H9 (cell line): ENCODE measurements around the gene NXN. TPM values are rescaled to one million over a fixed set of nuclear protein-coding genes. Genes with fewer than 3 reads are reported as not detected.

Source experiments
- DNase-seq: peaks from one replicate; pipeline ENCODE4 v3.0.0-alpha.2; 2017
- H2AFZ ChIP-seq: one replicate; pipeline ENCODE4 v1.6.1; 2013; ENCODE audit warnings: mild to moderate bottlenecking, low read length, control low read depth, moderate library complexity
- H2AK5ac ChIP-seq: 2 replicates; pipeline ENCODE4 v1.6.1; 2013; ENCODE audit warnings: low read length, control low read depth, mixed read lengths; ENCODE audit not compliant: insufficient read length
- H2BK120ac ChIP-seq: one replicate; pipeline ENCODE4 v1.6.1; 2013; ENCODE audit warnings: low read depth, mild to moderate bottlenecking, low read length, control low read depth, inconsistent platforms; ENCODE audit not compliant: poor library complexity, severe bottlenecking
- H2BK12ac ChIP-seq: 2 replicates; pipeline ENCODE4 v1.6.1; 2013; ENCODE audit warnings: low read length, control low read depth, mixed read lengths, low read depth; ENCODE audit not compliant: insufficient read length
- H2BK15ac ChIP-seq: 2 replicates; pipeline ENCODE4 v1.6.1; 2013; ENCODE audit warnings: low read depth, low read length, control low read depth
- H2BK20ac ChIP-seq: one replicate; pipeline ENCODE4 v1.6.1; 2013; ENCODE audit warnings: low read depth, mild to moderate bottlenecking, low read length, control low read depth, inconsistent platforms; ENCODE audit not compliant: poor library complexity, severe bottlenecking
- H2BK5ac ChIP-seq: 2 replicates; pipeline ENCODE4 v1.6.1; 2013; ENCODE audit warnings: low read length, control low read depth, mixed read lengths; ENCODE audit not compliant: insufficient read length
- H3K14ac ChIP-seq: 2 replicates; pipeline ENCODE4 v1.6.1; 2013; ENCODE audit warnings: low read length, control low read depth; ENCODE audit not compliant: insufficient read depth
- H3K18ac ChIP-seq: 2 replicates; pipeline ENCODE4 v1.6.1; 2013; ENCODE audit warnings: low read depth, mild to moderate bottlenecking, mixed read lengths, low read length, control low read depth; ENCODE audit not compliant: insufficient read length
- H3K23ac ChIP-seq: 2 replicates; pipeline ENCODE4 v1.6.1; 2013; ENCODE audit warnings: low read length, control low read depth, mixed read lengths, low read depth; ENCODE audit not compliant: insufficient read length
- H3K23me2 ChIP-seq: 2 replicates; pipeline ENCODE4 v1.6.1; 2013; ENCODE audit warnings: low read depth, mild to moderate bottlenecking, mixed read lengths, low read length, control low read depth; ENCODE audit not compliant: insufficient read length, poor library complexity, severe bottlenecking
- H3K27ac ChIP-seq: 2 replicates; pipeline ENCODE4 v1.5.1; 2013; ENCODE audit warnings: low read length, control low read depth, mixed read lengths, low read depth; ENCODE audit not compliant: insufficient read length
- H3K27me3 ChIP-seq: 2 replicates; pipeline ENCODE4 v1.6.1; 2013; ENCODE audit warnings: low read length, control low read depth, inconsistent platforms; ENCODE audit not compliant: insufficient read depth
- H3K4ac ChIP-seq: 2 replicates; pipeline ENCODE4 v1.6.1; 2013; ENCODE audit warnings: low read depth, mild to moderate bottlenecking, control low read depth, inconsistent platforms, low read length, moderate library complexity
- H3K4me1 ChIP-seq: 2 replicates; pipeline ENCODE4 v1.6.1; 2013; ENCODE audit warnings: low read length, control low read depth, inconsistent platforms; ENCODE audit not compliant: insufficient read depth
- H3K4me2 ChIP-seq: 2 replicates; pipeline ENCODE4 v1.6.1; 2013; ENCODE audit warnings: low read length, control low read depth, mixed read lengths; ENCODE audit not compliant: insufficient read length, insufficient read depth
- H3K56ac ChIP-seq: 2 replicates; pipeline ENCODE4 v1.6.1; 2013; ENCODE audit warnings: low read depth, mild to moderate bottlenecking, mixed read lengths, low read length, control low read depth; ENCODE audit not compliant: insufficient read length
- H3K79me1 ChIP-seq: 2 replicates; pipeline ENCODE4 v1.6.1; 2013; ENCODE audit warnings: low read depth, mild to moderate bottlenecking, moderate library complexity, low read length, control low read depth, inconsistent platforms; ENCODE audit not compliant: insufficient read depth, poor library complexity, severe bottlenecking
- H3K79me2 ChIP-seq: 2 replicates; pipeline ENCODE4 v1.6.1; 2013; ENCODE audit warnings: low read length, control low read depth, inconsistent platforms; ENCODE audit not compliant: insufficient read depth
- H3K9ac ChIP-seq: 2 replicates; pipeline ENCODE4 v1.6.1; 2013; ENCODE audit warnings: low read length, control low read depth, mixed read lengths; ENCODE audit not compliant: insufficient read length; ENCODE audit errors: extremely low read depth
- H3K9me3 ChIP-seq: one replicate; pipeline ENCODE4 v1.6.1; 2013; ENCODE audit warnings: low read depth, low read length, inconsistent platforms; ENCODE audit not compliant: control insufficient read depth
- H3T11ph ChIP-seq: one replicate; pipeline ENCODE4 v1.6.1; 2013; ENCODE audit warnings: mild to moderate bottlenecking, low read length, control low read depth, inconsistent platforms
- H4K20me1 ChIP-seq: one replicate; pipeline ENCODE4 v1.6.1; 2013; ENCODE audit not compliant: control insufficient read depth, insufficient read length, insufficient read depth
- H4K5ac ChIP-seq: 2 replicates; pipeline ENCODE4 v1.6.1; 2013; ENCODE audit warnings: low read depth, mild to moderate bottlenecking, mixed read lengths, low read length, control low read depth; ENCODE audit not compliant: insufficient read length
- H4K8ac ChIP-seq: replicated peaks from 2 replicates; pipeline ENCODE4 v1.6.1; 2013; ENCODE audit warnings: low read length, control low read depth, mixed read lengths, low read depth; ENCODE audit not compliant: insufficient read length
- H4K91ac ChIP-seq: 2 replicates; pipeline ENCODE4 v1.6.1; 2013; ENCODE audit warnings: low read depth, mild to moderate bottlenecking, moderate library complexity, mixed read lengths, low read length, control low read depth; ENCODE audit not compliant: insufficient read length
- H3K27ac Mint-ChIP-seq, 3 experiments: 2 replicates in 2 of 3; 3 replicates in 1 of 3; pipeline ENCODE4 v1.8.0; 2020 to 2021; ENCODE audit warnings: mixed read lengths in 3 of 3, mild to moderate bottlenecking in 1 of 3, moderate library complexity in 1 of 3
- H3K27me3 Mint-ChIP-seq: 2 replicates; pipeline ENCODE4 v1.8.0; 2021; ENCODE audit warnings: low read depth, mild to moderate bottlenecking, moderate library complexity, mixed read lengths
- H3K36me3 Mint-ChIP-seq, 3 experiments: 2 replicates in 2 of 3; 3 replicates in 1 of 3; pipeline ENCODE4 v1.8.0; 2020 to 2021; ENCODE audit warnings: low read depth in 3 of 3, mixed read lengths in 3 of 3; ENCODE audit not compliant: insufficient read depth in 1 of 3
- H3K4me1 Mint-ChIP-seq, 2 experiments: 2 replicates each; pipeline ENCODE4 v1.8.0; 2020; ENCODE audit warnings: mixed read lengths in 2 of 2
- H3K4me3 Mint-ChIP-seq, 2 experiments: 2 replicates in 1 of 2; 3 replicates in 1 of 2; pipeline ENCODE4 v1.8.0; 2020 to 2021; ENCODE audit warnings: mild to moderate bottlenecking in 2 of 2, mixed read lengths in 2 of 2, moderate library complexity in 1 of 2
- H3K9me3 Mint-ChIP-seq, 2 experiments: 2 replicates in 1 of 2; 3 replicates in 1 of 2; pipeline ENCODE4 v1.8.0; 2020; ENCODE audit warnings: mild to moderate bottlenecking in 2 of 2, mixed read lengths in 2 of 2, moderate library complexity in 1 of 2
- CTCF ChIP-seq: fragments of 200-600 bp; sonication (generic); conservative IDR thresholded peaks from 3 replicates; pipeline ENCODE4 v1.8.0; 2021; ENCODE audit warnings: antibody characterized with exemption, mild to moderate bottlenecking
- WGBS: extraction: QIAGEN DNeasy Blood & Tissue Kit; methylation state at CpG from one replicate; pipeline ENCODE4 v1.1.7; 2013; ENCODE audit warnings: missing lambda C conversion rate, low lambda C conversion rate, mixed read lengths; ENCODE audit not compliant: insufficient read length; ENCODE audit errors: extremely low coverage; 5-methylcytosine and 5-hydroxymethylcytosine counted together
- total RNA-seq: library from RNA; stranded (reverse); gene quantifications from 2 replicates; pipeline ENCODE4 v1.2.1, GENCODE V29; 2021

Gene NXN
- total RNA-seq, 1 experiment from 2014 or later: 93.6 TPM

GRCh38 chr17:802481-802880 is 177.1 kb downstream of the NXN start:
- Histone ChIP-seq H3K18ac (no peak overlapping the region), H2BK20ac (no peak overlapping the region), H3K79me1 (no peaks in the 10 kb centered on the region), H2BK15ac (no peak overlapping the region), H4K5ac (no peak overlapping the region), H3K14ac (no peak overlapping the region), H3K79me2 (no peaks in the 10 kb centered on the region; the same call in 1 of the 2 replicates), H3K9me3 (no peaks in the 10 kb centered on the region), H2BK120ac (no peak overlapping the region), H2AFZ (no peak overlapping the region), H4K8ac (no peak overlapping the region), H3K4me1 (no peaks in the 10 kb centered on the region; the same call in 1 of the 2 replicates), H4K91ac (no peak overlapping the region), H2BK12ac (no peak overlapping the region), H2BK5ac (no peak overlapping the region), H3T11ph (no peak overlapping the region), H3K56ac (no peak overlapping the region), H3K23me2 (no peaks in the 10 kb centered on the region), H3K23ac (no peak overlapping the region), H2AK5ac (no peak overlapping the region), H4K20me1 (no peaks in the 10 kb centered on the region), H3K9ac (no peak overlapping the region), H3K27me3 (no peaks in the 10 kb centered on the region), H3K27ac (no peak overlapping the region), H3K4me2 (no peak overlapping the region), H3K4ac (no peak overlapping the region)
- DNase-seq: no peak
- no peak for TF ChIP-seq CTCF
- WGBS: no CpG with 5 or more reads among the region's 14 CpGs
- H3K27ac Mint-ChIP-seq: no peak overlapping the region; a peak in 1 of 7 replicates
- peaks cover 3 to 31% (median 30%) of the 10 kb centered on the region in 3 experiments; a peak in 6 of 7 replicates for H3K36me3 Mint-ChIP-seq
- no peaks in the 10 kb centered on the region for H3K9me3 Mint-ChIP-seq
- no peaks in the 10 kb centered on the region for H3K27me3 Mint-ChIP-seq
- no peak overlapping the region for H3K4me3 Mint-ChIP-seq
- H3K4me1 Mint-ChIP-seq: peaks cover 0 to 3% of the 10 kb centered on the region in 2 experiments; a peak in 1 of 4 replicates
